Measurements from ENCODE around the gene FGF12. TPM values are rescaled to one million over a fixed set of nuclear protein-coding genes. Genes with fewer than 3 reads are reported as not detected.

Gene FGF12
- polyA plus RNA-seq, 1 of the 3 experiments (the other 2 are of a cell fraction) = 0.30 TPM

GRCh38 chr3:192505731-192506130 is 221.6 kb downstream of the FGF12 start:
- H3K9me2 ChIP-seq = no peaks in the 10 kb centered on the region
- no peaks in the 10 kb centered on the region for H3K9me3 ChIP-seq
- H2AFZ ChIP-seq (ENCODE audit: low read depth) = no peak overlapping the region
- H3K27ac ChIP-seq (ENCODE audit: low read depth in 2 of 2, low read length in 1 of 2) = no peak overlapping the region
- no peaks in the 10 kb centered on the region for H3K36me3 ChIP-seq (replicated peaks in 1 of 2; ENCODE audit: control insufficient read depth in 1 of 2, insufficient read depth in 2 of 2, low read length in 1 of 2)
- no peak overlapping the region for H3K4me3 ChIP-seq (ENCODE audit: low read depth in 2 of 2, low read length in 1 of 2)
- H4K20me1 ChIP-seq (ENCODE audit: insufficient read depth) = no peaks in the 10 kb centered on the region
- POLR2A ChIA-PET = no interaction called here
- H3K27me3 ChIP-seq (ENCODE audit: insufficient read depth) = no peaks in the 10 kb centered on the region
- H3K9ac ChIP-seq = no peak overlapping the region
- H3K4me2 ChIP-seq = no peak overlapping the region
- CTCF ChIA-PET = interaction anchor here (1.2 kb wide), 1 partner anchor 38 kb away, joined by 3 read pairs; no protein-coding TSS in a partner anchor
- H3K4me1 ChIP-seq (ENCODE audit: control insufficient read depth in 1 of 2, insufficient read depth in 2 of 2, low read depth in 1 of 2, low read length in 1 of 2) = no peaks in the 10 kb centered on the region
- WGBS (ENCODE audit: low lambda C conversion rate) = 4% methylated on average over 6 of the region's 6 CpGs
- no peaks in the 10 kb centered on the region for H3F3A ChIP-seq (replicated peaks; ENCODE audit: insufficient read depth)
- no peak for TF ChIP-seq FOSL2 (IDR thresholded peaks at IDR 0.05; ENCODE audit: borderline replicate concordance, low read depth)
- no peak for TF ChIP-seq USF2 (IDR thresholded peaks at IDR 0.05; ENCODE audit: borderline replicate concordance, low read depth, low read length)
- TF ChIP-seq PBX3 (IDR thresholded peaks at IDR 0.05) = no peak
- no peak for TF ChIP-seq MXI1 (IDR thresholded peaks at IDR 0.05; ENCODE audit: low read depth, low read length)
- TF ChIP-seq GABPA (IDR thresholded peaks at IDR 0.05; ENCODE audit: low read depth) = no peak
- TF ChIP-seq REST (IDR thresholded peaks at IDR 0.05; ENCODE audit: low read depth, low read length) = no peak
- TF ChIP-seq FOXJ3 (CRISPR knock-in tag; IDR thresholded peaks at IDR 0.05) = no peak
- TF ChIP-seq POLR2AphosphoS5 (IDR thresholded peaks at IDR 0.05; ENCODE audit: low read depth, low read length) = no peak
- TF ChIP-seq NFIC (IDR thresholded peaks at IDR 0.05; ENCODE audit: borderline replicate concordance) = no peak
- no peak for TF ChIP-seq RXRA (IDR thresholded peaks at IDR 0.05; ENCODE audit: borderline replicate concordance, low read depth)
- no peak for TF ChIP-seq TCF12 (IDR thresholded peaks at IDR 0.05)
- TF ChIP-seq JUND (IDR thresholded peaks at IDR 0.05) = no peak
- TF ChIP-seq FOXM1 (IDR thresholded peaks at IDR 0.05; ENCODE audit: low read depth) = no peak
- TF ChIP-seq RFX5 (IDR thresholded peaks at IDR 0.05; ENCODE audit: low read length) = no peak
- no peak for TF ChIP-seq NRF1 (IDR thresholded peaks at IDR 0.05; ENCODE audit: low read depth, low read length)
- no peak for TF ChIP-seq MEF2A (IDR thresholded peaks at IDR 0.05; ENCODE audit: borderline replicate concordance, low read depth)
- no peak for TF ChIP-seq ZBTB33 (IDR thresholded peaks at IDR 0.05; ENCODE audit: borderline replicate concordance, low read depth)
- TF ChIP-seq RAD21 (IDR thresholded peaks at IDR 0.05; ENCODE audit: low read length) = no peak
- DNase-seq = no peak
- H3K79me2 ChIP-seq (ENCODE audit: insufficient read depth) = no peaks in the 10 kb centered on the region
